22Rv1 (cell line): ENCODE measurements around the gene PNPLA5.

Experiments
- H3K27ac ChIP-seq: fragments of 450-650 bp; 2 replicates; pipeline ENCODE4 v1.5.1; 2017
- ZFX ChIP-seq: fragments of 450-650 bp; IDR thresholded peaks from 2 replicates; pipeline ENCODE4 v1.6.1; 2017; ENCODE audit warnings: antibody characterized with exemption, borderline replicate concordance
- TF ChIP-seq, protein P1 (sequence below): fragments of 450-650 bp; IDR thresholded peaks from 2 replicates; pipeline ENCODE4 v1.5.1; 2017; ENCODE audit warnings: mild to moderate bottlenecking

The PNPLA5 gene

DNA sequence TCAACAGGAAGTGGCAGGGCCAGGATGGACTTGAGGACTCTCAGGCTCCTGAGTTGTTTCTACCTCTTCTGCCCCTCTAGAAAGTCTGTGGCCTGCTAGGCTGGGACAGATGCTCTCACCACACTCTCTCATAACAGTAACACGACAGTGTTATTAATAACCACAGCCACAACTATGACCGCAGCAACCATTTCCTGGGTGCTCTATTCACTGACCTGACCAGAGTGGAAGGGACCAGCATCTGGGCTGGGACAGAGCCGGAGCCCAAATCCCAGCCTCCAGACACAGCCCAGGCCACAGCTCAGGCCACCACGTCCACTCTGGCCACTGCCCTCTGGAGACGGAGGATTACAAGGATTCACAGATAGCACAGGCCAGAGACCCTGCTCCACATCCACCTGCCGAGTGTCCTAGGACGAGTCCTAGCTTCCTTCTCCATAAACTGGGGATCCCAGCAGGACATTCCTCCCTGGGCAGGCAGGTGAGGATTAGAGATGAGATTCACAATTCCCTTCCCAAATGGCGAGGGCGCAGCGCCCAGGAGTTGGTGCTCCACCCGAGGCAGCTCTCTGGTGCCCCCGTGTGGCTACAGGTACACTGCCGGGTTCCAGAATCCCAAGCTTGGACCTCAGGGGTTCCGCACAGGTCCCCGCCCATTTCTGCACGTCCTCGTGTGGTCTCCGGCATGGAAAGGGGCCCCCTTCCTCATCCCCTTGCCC lies 7.1 kb downstream of the PNPLA5 start:
- TF ChIP-seq, protein P1, sequence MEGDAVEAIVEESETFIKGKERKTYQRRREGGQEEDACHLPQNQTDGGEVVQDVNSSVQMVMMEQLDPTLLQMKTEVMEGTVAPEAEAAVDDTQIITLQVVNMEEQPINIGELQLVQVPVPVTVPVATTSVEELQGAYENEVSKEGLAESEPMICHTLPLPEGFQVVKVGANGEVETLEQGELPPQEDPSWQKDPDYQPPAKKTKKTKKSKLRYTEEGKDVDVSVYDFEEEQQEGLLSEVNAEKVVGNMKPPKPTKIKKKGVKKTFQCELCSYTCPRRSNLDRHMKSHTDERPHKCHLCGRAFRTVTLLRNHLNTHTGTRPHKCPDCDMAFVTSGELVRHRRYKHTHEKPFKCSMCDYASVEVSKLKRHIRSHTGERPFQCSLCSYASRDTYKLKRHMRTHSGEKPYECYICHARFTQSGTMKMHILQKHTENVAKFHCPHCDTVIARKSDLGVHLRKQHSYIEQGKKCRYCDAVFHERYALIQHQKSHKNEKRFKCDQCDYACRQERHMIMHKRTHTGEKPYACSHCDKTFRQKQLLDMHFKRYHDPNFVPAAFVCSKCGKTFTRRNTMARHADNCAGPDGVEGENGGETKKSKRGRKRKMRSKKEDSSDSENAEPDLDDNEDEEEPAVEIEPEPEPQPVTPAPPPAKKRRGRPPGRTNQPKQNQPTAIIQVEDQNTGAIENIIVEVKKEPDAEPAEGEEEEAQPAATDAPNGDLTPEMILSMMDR = peak; percentile 93
- TF ChIP-seq ZFX = no peak
- H3K27ac ChIP-seq = no peak overlapping the region

DNA sequence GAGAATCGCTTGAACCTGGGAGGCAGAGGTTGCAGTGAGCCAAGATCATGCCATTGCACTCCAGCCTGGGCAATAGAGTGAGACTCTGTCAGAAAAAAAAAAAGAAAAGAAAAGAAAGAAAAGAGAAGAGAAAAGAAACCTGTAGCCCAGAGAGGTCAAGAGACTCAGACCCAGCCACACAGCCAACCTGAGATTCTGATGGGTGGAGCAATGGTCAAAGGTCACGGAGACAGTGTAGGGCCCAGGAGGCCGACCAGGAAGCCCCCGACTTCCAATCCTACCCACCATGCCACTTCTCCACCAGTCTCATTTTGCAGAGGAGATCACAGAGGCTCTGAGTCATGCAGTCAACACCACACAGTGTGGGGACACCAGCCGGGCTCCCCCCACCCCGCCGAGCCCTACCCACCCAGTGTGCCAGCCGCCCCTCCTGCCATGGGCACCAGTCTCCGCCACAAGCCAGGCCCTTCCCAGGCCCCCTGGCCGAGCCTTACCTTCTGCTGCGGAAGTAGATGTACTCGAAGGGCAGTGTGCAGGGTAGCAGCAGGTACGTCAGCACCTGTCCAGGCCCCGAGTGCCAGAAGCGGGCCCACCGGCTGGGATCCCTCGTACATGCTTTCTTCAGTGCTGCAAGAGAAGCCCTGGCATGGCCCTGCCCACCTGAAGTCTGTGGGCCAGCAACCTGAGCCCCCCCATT lies 7.9 kb downstream of the PNPLA5 start:
- no peak for TF ChIP-seq ZFX
- TF ChIP-seq, protein P1 = no peak
- no peak overlapping the region for H3K27ac ChIP-seq

DNA sequence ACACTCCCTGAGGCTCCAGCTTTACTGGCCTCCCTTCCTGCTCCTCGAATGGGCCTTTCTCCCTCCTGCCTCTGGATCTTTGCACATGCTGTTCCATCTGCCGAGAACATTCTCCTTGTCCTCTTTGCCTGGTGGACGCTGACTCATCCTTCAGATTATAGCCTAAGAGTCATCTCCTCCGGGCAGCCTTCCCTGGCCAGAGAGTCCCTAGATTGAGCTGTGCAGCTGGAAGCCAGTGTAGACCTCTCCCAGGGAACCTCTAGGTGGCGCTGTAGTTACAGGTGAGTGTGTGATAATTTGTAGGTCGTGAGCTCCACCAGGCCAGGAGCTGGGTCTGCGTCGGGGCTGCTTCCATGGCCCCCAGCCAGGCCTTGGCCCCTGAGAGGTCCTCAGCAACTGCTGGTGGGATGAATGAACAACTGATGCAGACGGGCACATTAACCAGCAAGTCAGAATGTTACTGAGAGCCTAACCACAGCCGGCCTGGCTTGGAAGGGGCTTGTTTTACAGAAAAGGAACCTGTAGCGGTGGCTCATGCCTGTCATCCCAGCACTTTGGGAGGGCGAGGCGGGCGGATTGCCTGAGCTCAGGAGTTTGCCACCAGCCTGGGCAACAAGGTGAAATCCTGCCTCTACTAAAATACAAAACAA lies 8.7 kb downstream of the PNPLA5 start:
- H3K27ac ChIP-seq = no peak overlapping the region
- TF ChIP-seq, protein P1 = peak; percentile 92
- no peak for TF ChIP-seq ZFX

DNA sequence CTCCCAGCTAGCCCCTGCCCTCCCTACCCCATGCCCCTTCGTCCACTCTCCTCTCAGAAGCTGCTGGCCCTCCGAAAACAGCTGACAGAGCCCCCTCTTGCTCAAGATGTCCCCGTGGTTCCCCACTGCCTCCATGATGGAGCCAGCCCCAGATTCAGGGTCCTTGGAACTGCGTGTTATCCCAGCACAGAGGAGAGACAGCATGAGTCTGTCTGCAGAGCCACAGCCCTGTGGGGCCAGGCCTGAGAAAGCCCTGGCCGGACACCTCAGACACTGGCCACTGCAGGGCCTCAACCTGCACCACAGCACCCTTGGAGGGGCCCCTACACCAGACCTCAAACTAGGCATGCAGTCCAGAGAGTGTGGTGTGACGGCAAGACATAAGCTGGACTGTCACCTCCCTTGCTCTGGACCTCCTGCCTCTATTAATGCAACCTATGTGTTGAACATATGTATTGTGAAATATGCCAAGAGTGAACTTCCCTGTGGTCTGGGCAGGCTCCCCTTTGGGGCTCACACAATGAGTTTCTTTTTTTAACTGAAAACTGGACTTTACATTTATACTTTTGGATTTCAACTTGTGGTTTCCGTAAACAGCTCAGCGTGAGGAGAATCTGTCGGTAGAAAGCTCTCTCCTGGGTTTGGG lies 9.6 kb downstream of the PNPLA5 start:
- TF ChIP-seq ZFX = no peak
- TF ChIP-seq, protein P1 = no peak
- no peak overlapping the region for H3K27ac ChIP-seq

DNA sequence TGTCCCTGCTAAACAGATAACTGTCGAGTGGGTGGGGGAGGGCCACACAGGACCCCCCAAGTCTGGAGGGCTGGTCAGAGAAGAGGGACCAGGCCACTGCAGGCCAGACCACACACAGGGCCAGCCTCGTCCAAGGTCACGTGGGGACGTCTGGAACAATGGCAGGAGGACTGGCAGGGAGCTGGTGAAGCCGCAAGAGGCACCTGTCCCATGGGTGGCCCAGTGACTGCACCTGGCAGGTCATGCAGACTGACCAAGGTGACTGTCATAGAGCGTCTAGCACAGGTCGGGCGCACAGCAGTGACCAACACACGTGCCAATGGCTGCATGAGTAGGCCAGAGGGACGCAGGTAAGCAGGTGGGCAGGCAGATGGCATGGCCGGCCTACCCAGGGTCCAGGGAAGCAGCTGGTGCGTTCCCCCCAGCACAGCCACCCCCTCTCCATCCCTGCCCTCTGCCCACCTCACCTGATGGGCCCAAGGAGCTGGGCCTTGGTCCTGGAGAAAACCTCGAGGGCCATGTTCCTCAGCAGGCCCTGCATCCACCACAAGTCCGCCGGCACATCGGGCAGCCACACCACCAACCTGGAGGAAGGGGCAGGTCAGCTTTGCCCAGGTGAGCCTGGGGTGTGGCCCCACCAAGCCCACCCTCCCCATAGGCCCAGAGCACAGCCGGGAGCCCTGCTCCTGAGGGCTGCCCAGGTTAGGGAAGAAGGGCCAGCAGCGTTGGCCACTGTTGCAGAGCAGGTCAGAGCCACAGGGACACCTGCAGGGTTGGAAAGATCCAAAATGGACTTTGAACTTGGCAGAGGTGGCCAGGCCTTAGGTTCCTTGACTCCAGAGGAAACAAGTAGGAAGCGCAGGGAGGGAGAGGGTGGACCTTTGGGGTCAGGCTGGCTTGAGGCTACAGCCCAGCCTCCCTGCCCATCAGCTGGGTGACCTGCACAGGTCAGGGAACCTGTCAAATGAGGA lies 10.4 kb downstream of the PNPLA5 start:
- no peak for TF ChIP-seq ZFX
- TF ChIP-seq, protein P1 = no peak
- no peak overlapping the region for H3K27ac ChIP-seq

DNA sequence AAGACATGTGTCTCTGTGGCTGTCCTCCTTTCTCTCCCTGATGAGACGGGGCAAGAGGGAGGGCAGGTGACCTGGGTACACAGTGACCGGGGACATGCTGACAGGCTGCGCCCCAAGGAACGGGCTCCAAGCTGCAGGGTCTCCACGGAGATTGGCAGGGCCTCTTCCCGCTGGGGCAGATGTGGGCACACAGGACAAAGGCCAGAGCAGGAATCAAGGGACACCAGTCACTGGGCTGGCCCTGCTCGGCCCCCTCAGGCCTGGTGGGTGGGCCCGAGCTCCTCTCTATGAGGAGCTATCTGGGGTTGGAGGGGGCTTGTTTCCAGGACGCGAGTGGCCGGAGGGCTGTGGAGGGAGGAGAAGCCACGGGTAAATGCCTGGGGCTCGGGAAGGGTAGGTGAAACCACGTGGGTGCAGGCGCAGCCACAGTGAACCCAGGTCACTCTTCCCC lies 11.2 kb downstream of the PNPLA5 start:
- H3K27ac ChIP-seq = no peak overlapping the region
- TF ChIP-seq, protein P1 = no peak
- TF ChIP-seq ZFX = no peak
